ENCODE results near the gene PRDM11. TPM values are rescaled to one million over a fixed set of nuclear protein-coding genes. Genes with fewer than 3 reads are reported as not detected.
A peak's percentile ranks its signal among the peaks of the same experiment; 100 is the strongest.

Gene PRDM11
- total RNA-seq, 2 donors from 2014 or later = 4.4 to 7.9 TPM

GRCh38 chr11:45144126-45145082 is 2.0 kb upstream of the PRDM11 start:
- no peak for TF ChIP-seq CTCF (IDR thresholded peaks at IDR 0.05)
- no peak for TF ChIP-seq POLR2A (IDR thresholded peaks at IDR 0.05)
- no peaks in the 10 kb centered on the region for H3K36me3 ChIP-seq (replicated peaks in 1 of 2; ENCODE audit: insufficient read depth in 1 of 2, low read depth in 2 of 2)
- no peaks in the 10 kb centered on the region for H3K27me3 ChIP-seq
- DNase-seq (no peak), ATAC-seq (no peak)
- intact Hi-C loops (cut with DNase I) = no loop called here
- H3K4me1 ChIP-seq = peaks cover 22% of the 10 kb centered on the region
- H3K27ac ChIP-seq = no peak overlapping the region
- no peak overlapping the region for H3K4me3 ChIP-seq
- H3K9me3 ChIP-seq = no peaks in the 10 kb centered on the region
- WGBS, 2 donors = 75 to 79% methylated on average over 16 of the region's 16 CpGs

- ATAC-seq = no peak
- Histone ChIP-seq H3K27ac (no peak overlapping the region), H3K36me3 (replicated peaks in 1 of 2; ENCODE audit: insufficient read depth in 1 of 2, low read depth in 2 of 2) (no peaks in the 10 kb centered on the region), H3K9me3 (no peaks in the 10 kb centered on the region), H3K27me3 (no peaks in the 10 kb centered on the region), H3K4me3 (no peak overlapping the region), H3K4me1 (peaks cover 22% of the 10 kb centered on the region)
- DNase-seq = no peak
- no peak for TF ChIP-seq CTCF (IDR thresholded peaks at IDR 0.05)
- TF ChIP-seq POLR2A (IDR thresholded peaks at IDR 0.05) = no peak
- 25 to 69% methylated on average over 2 to 3 of the region's 3 CpGs for WGBS, 2 donors
- intact Hi-C loops (cut with DNase I) = no loop called here
Measured at GRCh38 chr11:45145083-45145378, 1.4 kb upstream of the PRDM11 start.

- TF ChIP-seq CTCF (IDR thresholded peaks at IDR 0.05) (no peak), POLR2A (IDR thresholded peaks at IDR 0.05) (no peak)
- no peaks in the 10 kb centered on the region for H3K9me3 ChIP-seq
- DNase-seq (peak; percentile 43 to 56 (median 54)), ATAC-seq (no peak)
- no peaks in the 10 kb centered on the region for H3K36me3 ChIP-seq (replicated peaks in 1 of 2; ENCODE audit: insufficient read depth in 1 of 2, low read depth in 2 of 2)
- intact Hi-C loops (cut with DNase I) = no loop called here
- H3K27ac ChIP-seq = peak overlapping the region in 3 of 4 donors; percentile 97 to 99 (median 97)
- no peaks in the 10 kb centered on the region for H3K27me3 ChIP-seq
- WGBS, 2 donors = 14 to 21% methylated on average over 19 to 23 of the region's 23 CpGs
- H3K4me1 ChIP-seq = peaks cover 22% of the 10 kb centered on the region
- peak overlapping the region in 1 of 2 donors; percentile 50 for H3K4me3 ChIP-seq
Measured at GRCh38 chr11:45145379-45146071, 914 bp upstream of the PRDM11 start.

GRCh38 chr11:45147017-45147728 is 734 bp downstream of the PRDM11 start:
- H3K9me3 ChIP-seq = no peaks in the 10 kb centered on the region
- peak overlapping the region; percentile 36 to 80 for H3K4me3 ChIP-seq
- ATAC-seq (peak; percentile 97), DNase-seq (peak; percentile 96)
- TF ChIP-seq CTCF (IDR thresholded peaks at IDR 0.05) (peak in 2 of 7 experiments; percentile 17 to 29), POLR2A (IDR thresholded peaks at IDR 0.05) (peak; percentile 87 to 90 (median 88))
- H3K4me1 ChIP-seq = peaks cover 22% of the 10 kb centered on the region
- WGBS, 2 donors = 1 to 3% methylated on average over 6 to 65 of the region's 88 CpGs
- intact Hi-C loops (cut with DNase I) = no loop called here
- no peaks in the 10 kb centered on the region for H3K27me3 ChIP-seq
- H3K27ac ChIP-seq = peak overlapping the region; percentile 88 to 99 (median 97)
- no peaks in the 10 kb centered on the region for H3K36me3 ChIP-seq (replicated peaks in 1 of 2; ENCODE audit: insufficient read depth in 1 of 2, low read depth in 2 of 2)

All from body of pancreas (tissue), 4 donors.